HepG2 (cell line): ENCODE measurements around the gene KLF7. TPM values are rescaled to one million over a fixed set of nuclear protein-coding genes. Genes with fewer than 3 reads are reported as not detected.

ENCODE experiments used
- ATAC-seq: fragments of 200-7000 bp; cut with Tn5 transposase; 3 replicates; pipeline ENCODE4 v1.9.1; 2020; ENCODE audit warnings: mild to moderate bottlenecking, moderate library complexity
- BruUV-seq: library from RNA; stranded (reverse); fragments of 400-500 nt; replicated peaks from 2 replicates; lab custom pipeline; 2021; lab: Mats Ljungman, UMichigan
- CTCF ChIA-PET: fragments of 300-600 bp; formaldehyde crosslinking; extraction: SDS; loops from one replicate; lab custom pipeline; 2021; ENCODE audit warnings: low total read pairs, inconsistent platforms, low intra/inter-chr PET ratio; lab: Yijun Ruan, JAX
- POLR2A ChIA-PET: fragments of 350-600 bp; sonication (Branson Sonifier 250); formaldehyde crosslinking; loops from one replicate; lab custom pipeline; 2020; ENCODE audit warnings: antibody characterized with exemption, inconsistent platforms; lab: Yijun Ruan, JAX
- DNase-seq: peaks from one replicate; pipeline ENCODE4 v3.0.0-alpha.2; 2015; ENCODE audit warnings: low spot score
- FAIRE-seq: peaks from 3 replicates; lab custom pipeline; 2011; peaks lifted over from hg19 to GRCh38; lab: Jason Lieb, UNC
- H2AFZ ChIP-seq: one replicate; pipeline ENCODE4 v1.6.1; 2011; ENCODE audit warnings: low read length, inconsistent platforms
- H3K27ac ChIP-seq: fragments of 300-600 bp; 3 replicates; pipeline ENCODE4 v1.8.0; 2011; ENCODE audit warnings: mixed run types, mild to moderate bottlenecking, mixed read lengths, low read length, inconsistent platforms; ENCODE audit not compliant: insufficient read depth; ENCODE audit errors: extremely low read length
- H3K27me3 ChIP-seq, 2 experiments: fragments of 200-600 bp in 1 of 2; 2 replicates in 1 of 2; 3 replicates in 1 of 2; pipeline versions ENCODE4 v1.6.0 to v1.8.0; 2011; ENCODE audit warnings: low read length in 2 of 2, mild to moderate bottlenecking in 2 of 2, moderate library complexity in 2 of 2, inconsistent platforms in 1 of 2; ENCODE audit not compliant: insufficient read depth in 2 of 2, control insufficient read depth in 1 of 2
- H3K36me3 ChIP-seq, 2 experiments: fragments of 200-600 bp in 1 of 2; replicated peaks in 1 of 2; 2 replicates in 1 of 2; 3 replicates in 1 of 2; pipeline versions ENCODE4 v1.5.1 to v1.8.0; 2011; ENCODE audit warnings: low read length in 2 of 2, inconsistent platforms in 1 of 2; ENCODE audit not compliant: insufficient read depth in 2 of 2, control insufficient read depth in 1 of 2
- H3K4me1 ChIP-seq: 2 replicates; pipeline ENCODE4 v1.5.1; 2012; ENCODE audit warnings: low read length, inconsistent platforms; ENCODE audit not compliant: insufficient read depth
- H3K4me2 ChIP-seq: 2 replicates; pipeline ENCODE4 v1.6.0; 2011; ENCODE audit warnings: low read depth, low read length, inconsistent platforms
- H3K4me3 ChIP-seq, 3 experiments: fragments of 200-600 bp in 1 of 3; sonication (generic), shearing (Covaris generic) in 1 of 3; replicated peaks in 1 of 3; 2 replicates each; pipeline ENCODE4 v1.5.1; 2011 to 2016; ENCODE audit warnings: low read length in 3 of 3, inconsistent platforms in 2 of 3, low read depth in 2 of 3, mild to moderate bottlenecking in 2 of 3, control low read depth in 1 of 3, mixed read lengths in 1 of 3; ENCODE audit not compliant: insufficient read depth in 1 of 3
- H3K79me2 ChIP-seq: one replicate; pipeline ENCODE4 v1.6.1; 2011; ENCODE audit warnings: low read length, inconsistent platforms; ENCODE audit not compliant: insufficient read depth
- H3K9ac ChIP-seq: 2 replicates; pipeline ENCODE4 v1.6.0; 2011; ENCODE audit warnings: mild to moderate bottlenecking, low read depth, low read length, inconsistent platforms; ENCODE audit not compliant: insufficient read depth
- H3K9me3 ChIP-seq: 2 replicates; pipeline ENCODE4 v1.5.1; 2012; ENCODE audit warnings: mild to moderate bottlenecking, low read length
- H4K20me1 ChIP-seq: 2 replicates; pipeline ENCODE4 v1.6.0; 2011; ENCODE audit warnings: inconsistent platforms, mild to moderate bottlenecking, low read length, moderate library complexity; ENCODE audit not compliant: insufficient read depth
- AKNA ChIP-seq: sonication (generic); formaldehyde crosslinking; IDR thresholded peaks from 2 replicates; pipeline ENCODE4 v1.4.0; 2020; ENCODE audit warnings: missing genetic modification reagents, borderline replicate concordance
- ARNT2 ChIP-seq: sonication (generic); formaldehyde crosslinking; IDR thresholded peaks from 2 replicates; pipeline ENCODE4 v1.8.0; 2022; ENCODE audit warnings: mild to moderate bottlenecking, low read depth, missing genetic modification reagents, moderate library complexity
- ATM ChIP-seq: fragments of 450-650 bp; IDR thresholded peaks from 2 replicates; pipeline ENCODE4 v1.7.1; 2017; ENCODE audit warnings: mild to moderate bottlenecking, borderline replicate concordance
- NKX3-1 ChIP-seq: sonication (generic); formaldehyde crosslinking; IDR thresholded peaks from 2 replicates; pipeline ENCODE4 v1.5.0; 2020; ENCODE audit warnings: missing genetic modification reagents
- PRDM15 ChIP-seq: sonication (generic); formaldehyde crosslinking; IDR thresholded peaks from 2 replicates; pipeline ENCODE4 v1.4.0; 2020; ENCODE audit warnings: missing genetic modification reagents
- ZFP41 ChIP-seq: sonication (generic); formaldehyde crosslinking; IDR thresholded peaks from 2 replicates; pipeline ENCODE4 v1.4.0; 2020; ENCODE audit warnings: mild to moderate bottlenecking, missing genetic modification reagents, borderline replicate concordance
- ZNF329 ChIP-seq: sonication (generic); formaldehyde crosslinking; IDR thresholded peaks from 2 replicates; pipeline ENCODE4 v1.9.0; 2021; ENCODE audit warnings: low read depth, mild to moderate bottlenecking, missing genetic modification reagents
- ZNF512B ChIP-seq: sonication (generic); formaldehyde crosslinking; IDR thresholded peaks from 2 replicates; pipeline ENCODE4 v1.5.1; 2020; ENCODE audit warnings: missing genetic modification reagents, mild to moderate bottlenecking, borderline replicate concordance
- ZSCAN12 ChIP-seq: sonication (generic); formaldehyde crosslinking; IDR thresholded peaks from 2 replicates; pipeline ENCODE4 v1.9.0; 2021; ENCODE audit warnings: mild to moderate bottlenecking, missing genetic modification reagents
- WGBS: methylation state at CpG from one replicate; pipeline ENCODE4 v1.1.6; 2017; ENCODE audit warnings: low lambda C conversion rate; 5-methylcytosine and 5-hydroxymethylcytosine counted together
- in situ Hi-C: cut with HindIII; loops from 2 replicates; pipeline ENCODE4 v1.10.0; 2017; ENCODE audit warnings: low pct_unique_long_range_greater_than_20kb; ENCODE audit not compliant: extremely low pct_ligation_motif_present
- intact Hi-C: fragments of 100-400 bp; cut with micrococcal nuclease; formaldehyde crosslinking; loops from one replicate; pipeline ENCODE4 v1.10.0; 2022; ENCODE audit not compliant: unreplicated experiment
- polyA plus RNA-seq, 8 experiments: library from polyadenylated mRNA; depleted of rRNA in 3 of 8; stranded (reverse) in 7 of 8; unstranded in 1 of 8; fragments of >200 nt; fragmentation: Illumina TruSeq in 4 of 8; extraction: Trizol in 4 of 8; gene quantifications; 2 replicates each; pipeline versions ENCODE4 v1.2.1 to v1.2.3, GENCODE V29; 2011 to 2016; ENCODE audit warnings: low read depth in 4 of 8, missing spikeins in 1 of 8, mixed read lengths in 1 of 8; ENCODE audit not compliant: insufficient read depth in 1 of 8
- total RNA-seq, 5 experiments: library from RNA; depleted of rRNA; stranded (reverse); fragments of >200 nt; fragmentation: Illumina TruSeq; extraction: Trizol; gene quantifications; 2 replicates each; pipeline ENCODE4 v1.2.3, GENCODE V29; 2016; ENCODE audit warnings: low read depth in 1 of 5

The KLF7 gene
- total and polyA plus RNA-seq, 2 of the 13 experiments (the other 11 are each of a cell fraction or from before 2014, with no cell fraction given): 2.6 to 5.4 TPM

DNA sequence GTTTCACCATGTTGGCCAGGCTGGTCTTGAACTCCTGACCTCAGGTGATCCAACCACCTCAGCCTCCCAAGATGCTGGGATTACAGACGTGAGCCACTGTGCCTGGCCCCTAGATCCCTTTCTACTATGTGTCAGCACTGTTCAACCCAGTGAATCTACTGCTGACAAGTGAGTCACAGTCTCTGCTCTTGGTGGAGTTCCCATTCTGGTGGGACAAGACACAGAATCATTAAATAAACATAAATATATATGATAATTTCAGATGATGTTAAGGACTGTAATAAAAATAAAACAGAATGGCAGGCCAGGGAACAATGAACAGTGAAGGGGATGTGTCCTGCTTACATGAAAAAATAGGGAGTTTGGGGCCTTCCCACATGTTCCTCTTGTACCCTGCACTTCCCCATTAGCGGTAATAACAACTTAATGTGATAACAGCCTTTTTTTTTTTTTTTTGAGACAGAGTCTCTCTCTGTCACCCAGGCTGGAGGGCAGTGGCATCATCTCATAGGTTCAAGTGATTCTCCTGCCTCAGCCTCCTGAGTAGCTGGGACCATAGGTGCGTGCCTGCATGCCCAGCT, 114.3 kb downstream of the KLF7 start:
- ChIA-PET POLR2A (no interaction called here), CTCF (no interaction called here)
- intact Hi-C loops (no loop called here), in situ Hi-C loops (no loop called here)
- Histone ChIP-seq H3K4me3 (no peak overlapping the region), H3K4me2 (no peak overlapping the region), H3K36me3 (no peaks in the 10 kb centered on the region), H3K79me2 (no peaks in the 10 kb centered on the region), H3K27ac (no peak overlapping the region), H3K4me1 (peaks cover 5% of the 10 kb centered on the region; the same call in 1 of the 2 replicates), H3K9ac (no peak overlapping the region), H3K27me3 (peaks cover 0 to 10% of the 10 kb centered on the region in 2 experiments; a peak in 2 of 5 replicates), H3K9me3 (no peaks in the 10 kb centered on the region), H2AFZ (no peak overlapping the region), H4K20me1 (no peaks in the 10 kb centered on the region)
- WGBS: 18% methylated on average over 3 of the region's 3 CpGs
- DNase-seq: no peak
- ATAC-seq: no peak
- no peak for FAIRE-seq
- BruUV-seq: no TSS peak
- TF ChIP-seq PRDM15 (CRISPR knock-in tag) (no peak), NKX3-1 (CRISPR knock-in tag) (no peak), AKNA (CRISPR knock-in tag) (no peak), ZNF512B (no peak), ARNT2 (CRISPR knock-in tag) (no peak), ZNF329 (CRISPR knock-in tag) (no peak), ATM (no peak), ZFP41 (CRISPR knock-in tag) (no peak), ZSCAN12 (CRISPR knock-in tag) (no peak)
